GM12892 (cell line): ENCODE measurements around the gene CCDC158.
"Not testable (repeated sequence)": the region's sequence is repeated elsewhere in the genome, so short reads cannot be mapped to it uniquely, and the experiment has no call there.

Source experiments
- POLR2A ChIP-seq: IDR thresholded peaks from 2 replicates; pipeline ENCODE4 v1.6.1; 2011; ENCODE audit warnings: low read depth, low read length, control low read depth
- POLR2AphosphoS5 ChIP-seq: IDR thresholded peaks from 2 replicates; pipeline ENCODE4 v1.6.1; 2011; ENCODE audit warnings: low read depth, low read length, control low read depth
- TAF1 ChIP-seq: IDR thresholded peaks from 2 replicates; pipeline ENCODE4 v1.6.1; 2011; ENCODE audit warnings: low read depth, mild to moderate bottlenecking, control low read depth, low read length, borderline replicate concordance

DNA sequence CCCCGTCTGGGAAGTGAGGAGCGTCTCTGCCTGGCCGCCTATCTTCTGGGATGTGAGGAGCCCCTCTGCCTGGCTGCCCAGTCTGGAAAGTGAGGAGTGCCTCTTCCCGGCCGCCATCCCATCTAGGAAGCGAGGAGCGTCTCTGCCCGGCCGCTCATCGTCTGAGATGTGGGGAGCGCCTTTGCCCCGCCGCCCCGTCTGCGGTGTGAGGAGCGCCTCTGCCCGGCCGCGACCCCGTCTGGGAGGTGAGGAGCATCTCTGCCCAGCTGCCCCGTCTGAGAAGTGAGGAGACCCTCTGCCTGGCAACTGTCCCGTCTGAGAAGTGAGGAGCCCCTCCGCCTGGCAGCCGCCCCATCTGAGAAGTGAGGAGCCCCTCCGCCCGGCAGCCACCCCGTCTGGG lies 2.2 kb upstream of the CCDC158 start:
- TF ChIP-seq POLR2AphosphoS5, TAF1, POLR2A: not testable (repeated sequence)
